WTC11 (cell line): Measurements from ENCODE around the gene RUNX2. TPM values are rescaled to one million over a fixed set of nuclear protein-coding genes. Genes with fewer than 3 reads are reported as not detected.

Experiments
- ATAC-seq: fragments of 200-7000 bp; cut with Tn5 transposase; 2 replicates; pipeline ENCODE4 v1.10.0; 2021; ENCODE audit warnings: mild to moderate bottlenecking, moderate library complexity
- CTCF ChIA-PET: fragments of 300-600 bp; sonication (Branson Sonifier 250); formaldehyde crosslinking; loops from one replicate; lab custom pipeline; 2021; ENCODE audit warnings: antibody characterized with exemption; lab: Charles Lee
- POLR2A ChIA-PET: fragments of 350-600 bp; sonication (Branson Sonifier 250); formaldehyde crosslinking; loops from one replicate; lab custom pipeline; 2021; ENCODE audit warnings: antibody characterized with exemption; lab: Charles Lee
- DNase-seq: peaks from one replicate; pipeline ENCODE4 v3.0.0; 2021; ENCODE audit warnings: low spot score
- H3K27ac Mint-ChIP-seq: 2 replicates; pipeline ENCODE4 v1.8.0; 2021; ENCODE audit warnings: mixed read lengths
- H3K27me3 Mint-ChIP-seq: 2 replicates; pipeline ENCODE4 v1.8.0; 2021; ENCODE audit warnings: low read depth, mild to moderate bottlenecking, moderate library complexity, mixed read lengths
- H3K36me3 Mint-ChIP-seq: 2 replicates; pipeline ENCODE4 v1.8.0; 2021; ENCODE audit warnings: mixed read lengths
- H3K4me1 Mint-ChIP-seq: 2 replicates; pipeline ENCODE4 v1.8.0; 2022; ENCODE audit warnings: mixed read lengths
- H3K4me3 Mint-ChIP-seq: 2 replicates; pipeline ENCODE4 v1.8.0; 2021; ENCODE audit warnings: mild to moderate bottlenecking, moderate library complexity, mixed read lengths
- H3K9me3 Mint-ChIP-seq: 2 replicates; pipeline ENCODE4 v1.8.0; 2021; ENCODE audit warnings: mixed read lengths
- ATF1 ChIP-seq: sonication (generic); formaldehyde crosslinking; IDR thresholded peaks from 2 replicates; pipeline ENCODE4 v1.8.1; 2023; ENCODE audit warnings: mild to moderate bottlenecking, moderate library complexity, missing genetic modification reagents
- CREB1 ChIP-seq: sonication (generic); formaldehyde crosslinking; IDR thresholded peaks from 2 replicates; pipeline ENCODE4 v1.8.0; 2023; ENCODE audit warnings: mild to moderate bottlenecking, missing genetic modification reagents
- E2F4 ChIP-seq: sonication (generic); formaldehyde crosslinking; IDR thresholded peaks from 2 replicates; pipeline ENCODE4 v1.8.1; 2022; ENCODE audit warnings: low read depth, mild to moderate bottlenecking, moderate library complexity, missing genetic modification reagents, borderline replicate concordance
- EMX1 ChIP-seq: fragments of 250-450 bp; sonication (Bioruptor Pico); IDR thresholded peaks from 2 replicates; pipeline ENCODE4 v1.8.0; 2021; ENCODE audit warnings: mild to moderate bottlenecking
- FOXP4 ChIP-seq: sonication (generic); formaldehyde crosslinking; IDR thresholded peaks from 2 replicates; pipeline ENCODE4 v1.8.0; 2022; ENCODE audit warnings: mild to moderate bottlenecking, missing genetic modification reagents
- IRF1 ChIP-seq: sonication (generic); formaldehyde crosslinking; IDR thresholded peaks from 2 replicates; pipeline ENCODE4 v1.8.0; 2023; ENCODE audit warnings: missing genetic modification reagents
- JUN ChIP-seq: sonication (generic); formaldehyde crosslinking; IDR thresholded peaks from 2 replicates; pipeline ENCODE4 v1.8.0; 2023; ENCODE audit warnings: mild to moderate bottlenecking, missing genetic modification reagents
- MXD4 ChIP-seq: fragments of 250-450 bp; sonication (Bioruptor Pico); IDR thresholded peaks from 2 replicates; pipeline ENCODE4 v1.8.0; 2021; ENCODE audit warnings: mild to moderate bottlenecking, moderate library complexity, borderline replicate concordance
- MYBL2 ChIP-seq: sonication (generic); formaldehyde crosslinking; IDR thresholded peaks from 2 replicates; pipeline ENCODE4 v1.8.1; 2023; ENCODE audit warnings: mild to moderate bottlenecking, moderate library complexity, missing genetic modification reagents
- NFYB ChIP-seq: sonication (generic); formaldehyde crosslinking; conservative IDR thresholded peaks from 2 replicates; pipeline ENCODE4 v1.8.0; 2022; ENCODE audit warnings: low read depth, missing genetic modification reagents
- NR1H2 ChIP-seq: sonication (generic); formaldehyde crosslinking; IDR thresholded peaks from 2 replicates; pipeline ENCODE4 v1.9.0; 2021; ENCODE audit warnings: mild to moderate bottlenecking, moderate library complexity, missing genetic modification reagents
- NR2C2 ChIP-seq: sonication (generic); formaldehyde crosslinking; IDR thresholded peaks from 2 replicates; pipeline ENCODE4 v1.8.0; 2022; ENCODE audit warnings: mild to moderate bottlenecking, missing genetic modification reagents
- NR3C1 ChIP-seq: sonication (generic); formaldehyde crosslinking; conservative IDR thresholded peaks from 2 replicates; pipeline ENCODE4 v1.8.1; 2023; ENCODE audit warnings: low read depth, mild to moderate bottlenecking, missing genetic modification reagents
- PREB ChIP-seq: sonication (generic); formaldehyde crosslinking; IDR thresholded peaks from 2 replicates; pipeline ENCODE4 v1.8.1; 2022; ENCODE audit warnings: mild to moderate bottlenecking, missing genetic modification reagents, moderate library complexity, borderline replicate concordance
- PRRX2 ChIP-seq: fragments of 250-450 bp; sonication (Bioruptor Pico); IDR thresholded peaks from 2 replicates; pipeline ENCODE4 v1.8.0; 2021; ENCODE audit warnings: mild to moderate bottlenecking
- SMAD3 ChIP-seq: sonication (generic); formaldehyde crosslinking; IDR thresholded peaks from 2 replicates; pipeline ENCODE4 v1.8.0; 2022; ENCODE audit warnings: missing genetic modification reagents, mild to moderate bottlenecking, borderline replicate concordance
- ZNF121 ChIP-seq: sonication (generic); formaldehyde crosslinking; IDR thresholded peaks from 2 replicates; pipeline ENCODE4 v1.8.0; 2023; ENCODE audit warnings: missing genetic modification reagents
- ZNF138 ChIP-seq: sonication (generic); formaldehyde crosslinking; conservative IDR thresholded peaks from 2 replicates; pipeline ENCODE4 v1.8.1; 2022; ENCODE audit warnings: mild to moderate bottlenecking, moderate library complexity, missing genetic modification reagents
- ZNF423 ChIP-seq: fragments of 250-450 bp; sonication (Bioruptor Pico); IDR thresholded peaks from 2 replicates; pipeline ENCODE4 v2.1.2; 2022; ENCODE audit warnings: mild to moderate bottlenecking, moderate library complexity
- total RNA-seq: library from RNA; stranded (reverse); gene quantifications from 3 replicates; pipeline ENCODE4 v1.2.3, GENCODE V29; 2021
- TF ChIP-seq, protein P1 (sequence below): fragments of 250-450 bp; sonication (Bioruptor Pico); IDR thresholded peaks from 2 replicates; pipeline ENCODE4 v1.9.0; 2021; ENCODE audit warnings: mild to moderate bottlenecking
- TF ChIP-seq, protein P2 (sequence below): sonication (generic); formaldehyde crosslinking; IDR thresholded peaks from 2 replicates; pipeline ENCODE4 v1.8.1; 2023; ENCODE audit warnings: mild to moderate bottlenecking, moderate library complexity, missing genetic modification reagents

Gene RUNX2
- total RNA-seq, 1 experiment from 2014 or later: 0.28 TPM

- TF ChIP-seq, protein P1, sequence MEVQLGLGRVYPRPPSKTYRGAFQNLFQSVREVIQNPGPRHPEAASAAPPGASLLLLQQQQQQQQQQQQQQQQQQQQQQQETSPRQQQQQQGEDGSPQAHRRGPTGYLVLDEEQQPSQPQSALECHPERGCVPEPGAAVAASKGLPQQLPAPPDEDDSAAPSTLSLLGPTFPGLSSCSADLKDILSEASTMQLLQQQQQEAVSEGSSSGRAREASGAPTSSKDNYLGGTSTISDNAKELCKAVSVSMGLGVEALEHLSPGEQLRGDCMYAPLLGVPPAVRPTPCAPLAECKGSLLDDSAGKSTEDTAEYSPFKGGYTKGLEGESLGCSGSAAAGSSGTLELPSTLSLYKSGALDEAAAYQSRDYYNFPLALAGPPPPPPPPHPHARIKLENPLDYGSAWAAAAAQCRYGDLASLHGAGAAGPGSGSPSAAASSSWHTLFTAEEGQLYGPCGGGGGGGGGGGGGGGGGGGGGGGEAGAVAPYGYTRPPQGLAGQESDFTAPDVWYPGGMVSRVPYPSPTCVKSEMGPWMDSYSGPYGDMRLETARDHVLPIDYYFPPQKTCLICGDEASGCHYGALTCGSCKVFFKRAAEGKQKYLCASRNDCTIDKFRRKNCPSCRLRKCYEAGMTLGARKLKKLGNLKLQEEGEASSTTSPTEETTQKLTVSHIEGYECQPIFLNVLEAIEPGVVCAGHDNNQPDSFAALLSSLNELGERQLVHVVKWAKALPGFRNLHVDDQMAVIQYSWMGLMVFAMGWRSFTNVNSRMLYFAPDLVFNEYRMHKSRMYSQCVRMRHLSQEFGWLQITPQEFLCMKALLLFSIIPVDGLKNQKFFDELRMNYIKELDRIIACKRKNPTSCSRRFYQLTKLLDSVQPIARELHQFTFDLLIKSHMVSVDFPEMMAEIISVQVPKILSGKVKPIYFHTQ (CRISPR knock-in tag): no peak
Observed at GRCh38 chr6:45455408-45455807, 127.3 kb downstream of the RUNX2 start (continued).

DNA sequence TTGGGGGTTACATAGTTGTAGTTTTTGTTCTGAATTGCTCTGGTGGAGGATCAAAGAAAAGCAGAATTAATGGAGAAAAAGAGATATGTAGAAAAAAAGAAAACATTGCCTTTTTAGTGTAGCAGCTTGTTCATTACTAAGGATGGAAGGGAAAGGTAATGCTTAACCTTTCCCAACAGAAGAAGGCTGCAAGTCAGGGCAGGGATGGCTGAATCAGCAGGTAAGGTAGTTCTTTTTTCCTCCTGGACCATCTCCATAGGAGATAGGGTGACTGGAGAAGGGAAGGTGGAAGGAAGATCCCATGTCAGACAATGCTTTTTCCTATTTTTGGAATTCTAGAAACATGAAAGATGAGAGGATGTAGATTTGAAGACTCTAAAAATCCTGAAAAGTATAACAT lies 129.0 kb downstream of the RUNX2 start:
- ATAC-seq: no peak
- CTCF ChIA-PET: interaction anchor here (1.1 kb wide), 1 partner anchor 44 kb away, joined by 3 read pairs; no protein-coding TSS in a partner anchor
- TF ChIP-seq PRRX2 (CRISPR knock-in tag) (no peak), NR1H2 (CRISPR knock-in tag) (no peak), FOXP4 (CRISPR knock-in tag) (no peak), PREB (CRISPR knock-in tag) (no peak), ZNF138 (CRISPR knock-in tag) (no peak), ZNF423 (CRISPR knock-in tag) (no peak), MYBL2 (CRISPR knock-in tag) (no peak), CREB1 (CRISPR knock-in tag) (no peak), NR2C2 (CRISPR knock-in tag) (no peak), MXD4 (no peak), ZNF121 (CRISPR knock-in tag) (no peak), SMAD3 (CRISPR knock-in tag) (no peak), IRF1 (no peak), E2F4 (CRISPR knock-in tag) (no peak), EMX1 (CRISPR knock-in tag) (no peak), NR3C1 (CRISPR knock-in tag) (no peak), JUN (CRISPR knock-in tag) (no peak), NFYB (CRISPR knock-in tag) (no peak), ATF1 (no peak)
- TF ChIP-seq, protein P2, sequence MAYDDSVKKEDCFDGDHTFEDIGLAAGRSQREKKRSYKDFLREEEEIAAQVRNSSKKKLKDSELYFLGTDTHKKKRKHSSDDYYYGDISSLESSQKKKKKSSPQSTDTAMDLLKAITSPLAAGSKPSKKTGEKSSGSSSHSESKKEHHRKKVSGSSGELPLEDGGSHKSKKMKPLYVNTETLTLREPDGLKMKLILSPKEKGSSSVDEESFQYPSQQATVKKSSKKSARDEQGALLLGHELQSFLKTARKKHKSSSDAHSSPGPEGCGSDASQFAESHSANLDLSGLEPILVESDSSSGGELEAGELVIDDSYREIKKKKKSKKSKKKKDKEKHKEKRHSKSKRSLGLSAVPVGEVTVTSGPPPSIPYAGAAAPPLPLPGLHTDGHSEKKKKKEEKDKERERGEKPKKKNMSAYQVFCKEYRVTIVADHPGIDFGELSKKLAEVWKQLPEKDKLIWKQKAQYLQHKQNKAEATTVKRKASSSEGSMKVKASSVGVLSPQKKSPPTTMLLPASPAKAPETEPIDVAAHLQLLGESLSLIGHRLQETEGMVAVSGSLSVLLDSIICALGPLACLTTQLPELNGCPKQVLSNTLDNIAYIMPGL (CRISPR knock-in tag): no peak
- no peak for DNase-seq
- POLR2A ChIA-PET: no interaction called here
- Mint-ChIP-seq H3K27ac (no peak overlapping the region), H3K36me3 (no peaks in the 10 kb centered on the region), H3K4me3 (no peak overlapping the region), H3K9me3 (no peaks in the 10 kb centered on the region), H3K27me3 (no peaks in the 10 kb centered on the region; the same call in 1 of the 2 replicates), H3K4me1 (peaks cover 4% of the 10 kb centered on the region; the same call in 1 of the 2 replicates)
